Neuronal stem cell (in vitro differentiated cells): ENCODE results near the gene LDLRAP1.

Experiments
- DNase-seq: peaks from one replicate; pipeline ENCODE4 v3.0.0-alpha.2; 2013; ENCODE audit warnings: low spot score
- H2AFZ ChIP-seq: one replicate; pipeline ENCODE4 v1.6.1; 2013; ENCODE audit warnings: mild to moderate bottlenecking, low read length, inconsistent platforms
- H2AK5ac ChIP-seq: 2 replicates; pipeline ENCODE4 v1.6.1; 2013; ENCODE audit warnings: low read depth, mild to moderate bottlenecking, inconsistent platforms, low read length, moderate library complexity, mixed read lengths
- H2BK120ac ChIP-seq: 2 replicates; pipeline ENCODE4 v1.6.1; 2013; ENCODE audit warnings: low read depth, mild to moderate bottlenecking, inconsistent platforms, low read length, moderate library complexity, mixed read lengths
- H2BK12ac ChIP-seq: one replicate; pipeline ENCODE4 v1.6.1; 2013; ENCODE audit warnings: low read length, inconsistent platforms
- H2BK15ac ChIP-seq: 2 replicates; pipeline ENCODE4 v1.6.1; 2013; ENCODE audit warnings: mild to moderate bottlenecking, low read length, inconsistent platforms, mixed read lengths
- H2BK5ac ChIP-seq: one replicate; pipeline ENCODE4 v1.6.1; 2013; ENCODE audit warnings: inconsistent platforms, mild to moderate bottlenecking, low read length, moderate library complexity
- H3K14ac ChIP-seq: one replicate; pipeline ENCODE4 v1.6.1; 2013; ENCODE audit warnings: low read length, inconsistent platforms
- H3K18ac ChIP-seq: 2 replicates; pipeline ENCODE4 v1.6.1; 2013; ENCODE audit warnings: low read length, inconsistent platforms
- H3K23ac ChIP-seq: 2 replicates; pipeline ENCODE4 v1.6.1; 2013; ENCODE audit warnings: low read depth, mild to moderate bottlenecking, mixed read lengths, low read length, inconsistent platforms; ENCODE audit not compliant: poor library complexity
- H3K27ac ChIP-seq: replicated peaks from 3 replicates; pipeline ENCODE4 v1.5.1; 2013; ENCODE audit warnings: low read length, inconsistent platforms
- H3K27me3 ChIP-seq, 3 experiments: 2 replicates each; pipeline ENCODE4 v1.6.1; 2013; ENCODE audit warnings: low read length in 3 of 3, mild to moderate bottlenecking in 2 of 3, inconsistent platforms in 1 of 3, low read depth in 1 of 3, mixed read lengths in 1 of 3, moderate library complexity in 1 of 3; ENCODE audit not compliant: control insufficient read depth in 3 of 3, insufficient read depth in 3 of 3
- H3K36me3 ChIP-seq, 2 donors: replicated peaks in 1 of 2; 2 replicates each; pipeline ENCODE4 v1.6.1; 2013; ENCODE audit warnings: low read length in 2 of 2; ENCODE audit not compliant: control insufficient read depth in 2 of 2, insufficient read depth in 2 of 2
- H3K4ac ChIP-seq: 2 replicates; pipeline ENCODE4 v1.6.1; 2013; ENCODE audit warnings: inconsistent platforms, mild to moderate bottlenecking, low read length, moderate library complexity
- H3K4me1 ChIP-seq, 2 donors: 1 replicate in 1 of 2; 2 replicates in 1 of 2; pipeline ENCODE4 v1.6.1; 2013; ENCODE audit warnings: low read length in 2 of 2, low read depth in 1 of 2; ENCODE audit not compliant: control insufficient read depth in 2 of 2, insufficient read depth in 1 of 2
- H3K4me2 ChIP-seq: one replicate; pipeline ENCODE4 v1.6.1; 2013; ENCODE audit warnings: mild to moderate bottlenecking, low read length, inconsistent platforms; ENCODE audit not compliant: insufficient read depth, poor library complexity, severe bottlenecking
- H3K4me3 ChIP-seq, 2 donors: 2 replicates each; pipeline ENCODE4 v1.5.1; 2013; ENCODE audit warnings: low read length in 2 of 2, mild to moderate bottlenecking in 2 of 2, inconsistent platforms in 1 of 2, moderate library complexity in 1 of 2
- H3K79me1 ChIP-seq: one replicate; pipeline ENCODE4 v1.6.1; 2013; ENCODE audit warnings: low read depth, mild to moderate bottlenecking, inconsistent platforms, low read length, moderate library complexity
- H3K9ac ChIP-seq: one replicate; pipeline ENCODE4 v1.6.1; 2013; ENCODE audit warnings: mild to moderate bottlenecking, low read depth, low read length, inconsistent platforms; ENCODE audit not compliant: poor library complexity
- H3K9me3 ChIP-seq, 2 donors: replicated peaks in 1 of 2; 2 replicates each; pipeline versions ENCODE3 to v1.6.1; 2013; ENCODE audit warnings: low read length in 2 of 2, mild to moderate bottlenecking in 2 of 2, inconsistent platforms in 1 of 2, low read depth in 1 of 2, mixed read lengths in 1 of 2, moderate library complexity in 1 of 2; ENCODE audit not compliant: control insufficient read depth in 2 of 2, insufficient read depth in 1 of 2
- H4K8ac ChIP-seq: one replicate; pipeline ENCODE4 v1.6.1; 2013; ENCODE audit warnings: low read depth, mild to moderate bottlenecking, inconsistent platforms, low read length, moderate library complexity
- H4K91ac ChIP-seq: one replicate; pipeline ENCODE4 v1.6.1; 2013; ENCODE audit warnings: low read length, low read depth, mild to moderate bottlenecking, inconsistent platforms; ENCODE audit not compliant: poor library complexity
- WGBS, 2 donors: extraction: QIAGEN DNeasy Blood & Tissue Kit; methylation state at CpG; one replicate each; pipeline ENCODE4 v1.1.7; 2013; ENCODE audit warnings: missing lambda C conversion rate in 2 of 2, mixed read lengths in 1 of 2; ENCODE audit not compliant: insufficient read length in 2 of 2, insufficient replicate concordance in 1 of 2; ENCODE audit errors: extremely low coverage in 2 of 2; 5-methylcytosine and 5-hydroxymethylcytosine counted together

Gene LDLRAP1

DNA sequence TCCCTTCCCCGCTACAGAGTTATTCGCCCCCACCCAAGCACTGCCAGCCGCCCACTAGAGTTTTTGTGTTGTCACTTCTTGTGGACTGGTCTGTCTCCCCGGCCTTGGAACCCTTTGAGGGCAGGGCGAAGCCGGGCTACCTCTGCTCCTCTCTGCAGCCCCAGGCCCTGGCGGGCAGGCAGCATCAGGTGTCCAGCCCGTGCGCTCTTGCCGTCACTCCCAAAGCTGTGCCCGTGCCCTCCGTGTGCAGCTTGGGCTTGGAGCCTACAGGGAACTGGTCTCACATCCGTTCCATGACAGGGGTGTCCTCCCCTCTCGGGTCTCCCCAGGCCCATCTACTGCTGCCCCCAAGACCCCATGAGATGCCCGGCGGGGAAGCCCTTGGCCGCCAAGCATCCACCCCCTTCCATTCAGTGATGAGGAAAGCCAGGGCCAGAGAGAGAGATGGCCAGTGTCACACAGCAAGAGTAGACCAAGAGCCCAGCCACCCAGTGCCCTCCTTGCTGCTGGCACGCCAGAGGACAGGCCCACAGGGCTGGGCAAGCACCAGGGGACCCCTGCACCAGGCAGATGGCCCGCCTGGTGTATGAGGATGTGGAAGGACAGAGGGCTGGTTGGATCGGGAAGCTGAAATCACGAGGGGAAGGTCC lies 15.3 kb upstream of the LDLRAP1 start:
- Histone ChIP-seq H3K27ac (no peak overlapping the region), H2AFZ (no peak overlapping the region), H3K4me3 (no peak overlapping the region), H3K27me3 (peaks cover 0 to 12% (median 0%) of the 10 kb centered on the region in 3 experiments), H2BK15ac (no peak overlapping the region), H3K4me2 (no peak overlapping the region), H2BK12ac (no peak overlapping the region), H4K91ac (no peak overlapping the region), H3K9ac (no peak overlapping the region), H2BK5ac (no peak overlapping the region), H4K8ac (no peak overlapping the region), H3K4me1 (peaks cover 0 to 3% of the 10 kb centered on the region in 2 donors), H2BK120ac (no peak overlapping the region), H2AK5ac (peak overlapping the region; percentile 17), H3K23ac (peak overlapping the region; percentile 34), H3K9me3 (peaks cover 0 to 7% of the 10 kb centered on the region in 2 donors), H3K14ac (no peak overlapping the region), H3K79me1 (no peaks in the 10 kb centered on the region), H3K4ac (no peak overlapping the region), H3K36me3 (no peaks in the 10 kb centered on the region), H3K18ac (peak overlapping the region; percentile 58)
- no peak for DNase-seq
- no CpG with 5 or more reads among the region's 21 CpGs for WGBS, 2 donors

- no peak overlapping the region for H2AFZ ChIP-seq
- no peak overlapping the region for H3K18ac ChIP-seq
- peaks cover 0 to 10% (median under 1%) of the 10 kb centered on the region in 3 experiments for H3K27me3 ChIP-seq
- H3K4ac ChIP-seq, result no peak overlapping the region
- H2BK5ac ChIP-seq, result no peak overlapping the region
- H2BK120ac ChIP-seq, result peak overlapping the region; percentile 27
- H3K4me3 ChIP-seq, result peak overlapping the region in 1 of 2 donors; percentile 17
- H3K14ac ChIP-seq, result peak overlapping the region; percentile 49
- H3K27ac ChIP-seq, result no peak overlapping the region
- H3K4me1 ChIP-seq, result peaks cover 0 to 3% of the 10 kb centered on the region in 2 donors
- peak overlapping the region; percentile 34 for H3K23ac ChIP-seq
- H3K79me1 ChIP-seq, result no peaks in the 10 kb centered on the region
- H4K8ac ChIP-seq, result no peak overlapping the region
- no peak overlapping the region for H2BK12ac ChIP-seq
- H3K4me2 ChIP-seq, result no peak overlapping the region
- H4K91ac ChIP-seq, result no peak overlapping the region
- H2AK5ac ChIP-seq, result peak overlapping the region; percentile 24
- H3K9ac ChIP-seq, result peak overlapping the region; percentile 24
- H3K36me3 ChIP-seq, result no peaks in the 10 kb centered on the region
- no peak overlapping the region for H2BK15ac ChIP-seq
- peaks cover 0 to 7% of the 10 kb centered on the region in 2 donors for H3K9me3 ChIP-seq
- WGBS, 2 donors, result 100% methylated on average over 1 to 2 of the region's 7 CpGs
- DNase-seq, result no peak
Measured at GRCh38 chr1:25528881-25529517, 14.4 kb upstream of the LDLRAP1 start.

GRCh38 chr1:25529518-25530185 lies 13.8 kb upstream of the LDLRAP1 start:
- peak overlapping the region in 1 of 2 donors; percentile 17 for H3K4me3 ChIP-seq
- WGBS, 2 donors, result no CpG with 5 or more reads among the region's 18 CpGs

More at GRCh38 chr1:25529518-25530185, 13.8 kb upstream of the LDLRAP1 start:
- H4K8ac ChIP-seq, result no peak overlapping the region
- no peak overlapping the region for H2AFZ ChIP-seq
- H3K18ac ChIP-seq, result peak overlapping the region; percentile 57
- peak overlapping the region; percentile 16 for H3K23ac ChIP-seq
- H3K36me3 ChIP-seq, result no peaks in the 10 kb centered on the region
- no peak for DNase-seq
- H2BK120ac ChIP-seq, result no peak overlapping the region
- H2BK5ac ChIP-seq, result no peak overlapping the region
- H3K14ac ChIP-seq, result peak overlapping the region; percentile 49
- peaks cover 0 to 5% of the 10 kb centered on the region in 2 donors for H3K9me3 ChIP-seq
- no peaks in the 10 kb centered on the region for H3K79me1 ChIP-seq
- H3K4ac ChIP-seq, result no peak overlapping the region
- no peak overlapping the region for H4K91ac ChIP-seq
- no peak overlapping the region for H3K4me2 ChIP-seq
- H3K27me3 ChIP-seq, result peaks cover 0 to 10% (median 2%) of the 10 kb centered on the region in 3 experiments
- H3K9ac ChIP-seq, result peak overlapping the region; percentile 24
- no peak overlapping the region for H3K27ac ChIP-seq
- H2BK15ac ChIP-seq, result no peak overlapping the region
- peak overlapping the region; percentile 63 for H2BK12ac ChIP-seq
- H2AK5ac ChIP-seq, result peak overlapping the region; percentile 24
- H3K4me1 ChIP-seq, result peaks cover 0 to 3% of the 10 kb centered on the region in 2 donors
